DMS79 (cell line): ENCODE results near the gene BBLN.

Experiments used
- DNase-seq: peaks from one replicate; lab custom pipeline; 2025; lab: John Stamatoyannopoulos, UW

Gene BBLN

GRCh38 chr9:128145536-128145935, 14.5 kb upstream of the BBLN start:
- peak; percentile 63 for DNase-seq

DNA sequence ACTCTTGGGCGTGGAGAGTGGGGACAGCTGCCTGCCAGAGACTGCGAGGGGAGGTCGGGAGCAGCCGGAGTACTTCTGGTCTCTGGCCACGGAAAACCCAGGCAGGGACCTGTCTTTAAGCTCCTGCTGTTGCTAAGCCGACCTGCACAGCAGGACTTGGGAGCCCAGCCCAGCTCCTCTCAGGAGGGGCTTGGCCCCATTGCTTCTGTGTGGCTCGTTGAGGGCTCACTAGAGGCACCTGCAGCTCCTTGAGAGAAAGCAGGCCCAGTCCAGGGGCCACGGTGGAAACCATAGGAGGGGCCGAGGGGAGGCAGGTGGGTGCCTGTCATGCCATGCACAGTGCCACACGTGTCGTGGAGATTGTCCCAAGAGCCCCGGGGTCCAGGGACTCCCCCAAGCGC, 14.1 kb upstream of the BBLN start:
- DNase-seq, result peak; percentile 63

DNA sequence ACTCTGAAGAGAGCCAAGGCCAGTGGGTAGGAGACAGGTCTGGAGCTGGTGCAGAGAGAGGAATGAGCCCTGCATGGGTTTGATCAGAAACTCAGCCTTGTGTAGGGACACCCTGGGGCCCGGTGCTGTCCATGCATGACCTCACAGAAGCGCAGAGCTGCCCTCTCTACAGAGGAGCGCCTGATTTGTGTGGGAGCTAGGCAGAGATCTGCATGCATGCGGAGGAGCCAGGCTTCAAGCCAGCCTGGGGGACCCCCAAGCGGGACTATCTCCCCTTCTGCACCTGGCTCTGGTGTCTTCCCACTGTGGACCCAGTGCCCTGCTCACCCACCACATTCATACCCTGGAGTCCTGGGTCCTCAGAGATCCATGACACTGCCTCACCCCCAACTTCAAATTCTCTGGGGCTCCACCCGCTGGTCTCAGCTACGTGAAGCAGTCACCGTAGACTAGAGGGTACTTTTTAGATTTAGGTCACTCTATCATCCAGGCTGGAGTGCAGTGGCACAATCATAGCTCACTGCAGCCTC, 13.4 kb upstream of the BBLN start:
- DNase-seq, result no peak

DNA sequence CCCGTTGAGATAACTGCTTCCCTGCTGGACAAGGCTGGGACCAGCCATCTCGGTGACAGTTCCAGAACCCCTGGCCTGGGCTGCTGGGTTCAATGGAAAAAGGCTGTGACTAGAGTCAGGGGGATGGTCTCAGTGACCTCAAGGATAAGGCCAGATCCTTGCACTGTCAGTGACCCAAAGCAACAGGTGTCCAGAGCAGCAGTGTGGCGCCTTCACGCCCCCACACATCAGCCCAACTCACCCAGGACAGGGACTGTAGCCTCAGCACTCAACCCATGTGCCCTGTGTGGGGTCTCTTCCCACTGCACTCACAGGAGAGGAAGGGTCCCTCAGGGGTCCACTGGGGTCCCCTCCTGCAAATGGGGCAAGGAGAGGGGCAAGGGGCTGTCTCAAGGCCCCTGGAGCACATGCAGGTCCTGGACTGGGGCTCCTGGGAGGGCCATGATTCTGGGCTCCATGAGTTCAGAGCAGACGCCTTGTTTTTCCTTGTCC, 11.5 kb upstream of the BBLN start:
- DNase-seq, result no peak

GRCh38 chr9:128149001-128149701, 10.9 kb upstream of the BBLN start, which contains the start of gene LCN2:
LCN2 (plus strand) TSS chr9:128149453; CDS start chr9:128149526, 73 bp downstream.
- no peak for DNase-seq

- no peak for DNase-seq
Measured at GRCh38 chr9:128149951-128150593, 10.0 kb upstream of the BBLN start.

DNA sequence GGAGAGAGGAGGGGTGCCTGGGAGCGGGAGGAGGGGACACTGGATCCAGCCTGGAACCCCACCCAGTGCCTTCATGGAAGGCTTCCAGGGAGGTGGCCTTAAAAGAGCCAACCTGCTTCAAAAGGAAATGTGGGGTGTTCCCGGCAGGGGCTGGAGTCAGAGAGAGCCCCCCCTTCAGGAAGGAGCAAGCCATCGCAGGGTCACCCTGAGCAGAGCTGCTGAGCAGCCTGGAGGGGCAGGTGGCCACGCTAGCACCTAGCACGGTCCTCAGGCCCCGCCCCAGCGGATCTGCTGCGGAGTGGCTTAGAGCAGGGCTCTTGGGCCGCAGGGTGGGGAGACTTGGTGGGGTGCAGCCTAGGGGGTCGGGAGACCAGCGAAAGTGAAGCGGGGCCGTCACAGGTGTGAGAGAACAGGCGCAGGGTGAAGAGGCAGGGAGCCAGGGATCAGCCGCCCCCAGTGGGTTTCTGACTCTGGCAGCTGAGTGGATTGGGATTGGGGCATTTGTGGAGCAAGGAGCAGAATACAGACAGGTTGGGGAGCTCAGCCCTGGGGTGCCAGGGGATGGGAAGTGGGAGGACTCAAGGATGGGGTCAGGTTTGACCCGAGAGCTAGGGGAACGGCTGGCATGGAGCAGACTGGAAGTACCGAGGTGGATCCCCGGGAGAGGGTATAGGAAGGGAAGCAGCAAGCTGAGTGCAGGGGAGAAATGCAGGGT, 9.3 kb upstream of the BBLN start:
- no peak for DNase-seq

DNA sequence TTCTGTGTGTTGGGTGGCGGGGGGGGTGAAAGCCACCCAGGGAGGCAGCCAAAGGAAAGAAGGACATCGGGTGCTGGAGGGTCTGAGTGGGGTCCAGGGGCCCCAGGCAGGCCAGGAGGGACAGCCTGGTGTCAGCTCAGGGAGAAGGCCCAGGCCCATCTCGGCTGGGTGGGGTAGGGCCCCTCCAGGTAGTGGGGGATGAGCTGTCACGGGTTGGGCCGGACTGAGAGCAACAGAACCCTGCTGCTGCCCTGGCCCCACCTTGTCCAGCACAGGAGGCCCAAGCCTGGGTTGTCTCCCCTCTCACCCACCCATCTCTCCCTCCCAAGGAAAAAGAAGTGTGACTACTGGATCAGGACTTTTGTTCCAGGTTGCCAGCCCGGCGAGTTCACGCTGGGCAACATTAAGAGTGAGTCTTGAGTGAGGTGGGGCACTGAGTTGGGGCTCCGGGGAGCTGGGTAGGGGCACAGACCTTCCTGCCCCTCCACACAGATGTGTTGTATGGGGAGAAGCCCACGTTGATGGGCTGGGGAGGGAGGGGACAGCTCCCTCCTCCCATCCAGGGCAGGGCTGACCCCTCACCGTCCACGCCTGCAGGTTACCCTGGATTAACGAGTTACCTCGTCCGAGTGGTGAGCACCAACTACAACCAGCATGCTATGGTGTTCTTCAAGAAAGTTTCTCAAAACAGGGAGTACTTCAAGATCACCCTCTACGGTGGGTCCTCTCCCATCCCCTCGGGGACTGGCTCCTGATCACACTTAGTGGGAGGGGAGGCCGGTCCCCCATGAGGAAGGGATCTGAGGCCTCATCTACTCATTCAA, 8.5 kb upstream of the BBLN start:
- no peak for DNase-seq

DNA sequence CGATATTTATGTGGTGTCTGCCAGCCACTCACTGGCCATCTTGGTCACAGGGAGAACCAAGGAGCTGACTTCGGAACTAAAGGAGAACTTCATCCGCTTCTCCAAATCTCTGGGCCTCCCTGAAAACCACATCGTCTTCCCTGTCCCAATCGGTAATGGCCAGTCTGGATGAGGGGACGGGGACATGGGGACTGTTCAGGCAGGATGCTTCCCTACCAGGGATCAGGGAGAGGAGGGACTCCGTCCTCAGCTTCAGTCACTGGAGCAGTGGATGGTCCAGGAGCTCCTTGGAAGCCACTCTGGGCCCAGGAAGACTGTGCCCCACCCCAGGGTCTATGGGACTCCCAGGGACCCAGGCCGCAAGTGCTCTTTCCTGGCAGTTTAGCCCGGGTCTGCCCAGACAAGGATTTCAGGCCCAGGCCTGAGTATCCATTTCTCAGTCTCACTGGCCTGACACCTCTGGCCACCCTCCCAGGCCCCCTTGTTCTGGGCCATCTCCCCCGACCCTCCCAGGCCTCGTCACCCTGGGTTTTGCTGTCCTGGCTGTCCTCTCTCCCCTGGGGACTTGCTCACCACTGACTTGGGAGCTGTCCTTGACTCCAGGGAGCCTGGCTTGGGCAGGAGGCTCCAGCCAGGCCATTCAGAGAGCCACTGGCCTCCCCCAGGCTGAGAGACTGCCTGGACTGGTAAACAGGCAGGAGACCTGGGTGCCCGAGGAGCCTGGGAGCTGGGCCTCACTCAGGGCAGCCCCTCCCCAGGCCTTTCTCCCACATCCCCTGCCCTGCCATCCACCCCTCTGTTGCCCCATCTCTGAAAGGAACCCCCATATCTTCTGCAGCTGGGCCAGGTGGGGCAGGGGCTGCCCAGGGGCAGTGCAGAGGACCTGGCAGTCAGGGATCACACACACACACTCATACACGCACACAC, 7.7 kb upstream of the BBLN start:
- no peak for DNase-seq

- no peak for DNase-seq
Measured at GRCh38 chr9:128153060-128153946, 6.8 kb upstream of the BBLN start.

GRCh38 chr9:128153947-128154695, 5.9 kb upstream of the BBLN start:
- no peak for DNase-seq

- DNase-seq, result no peak
Measured at GRCh38 chr9:128155736-128156500, 4.1 kb upstream of the BBLN start.

DNA sequence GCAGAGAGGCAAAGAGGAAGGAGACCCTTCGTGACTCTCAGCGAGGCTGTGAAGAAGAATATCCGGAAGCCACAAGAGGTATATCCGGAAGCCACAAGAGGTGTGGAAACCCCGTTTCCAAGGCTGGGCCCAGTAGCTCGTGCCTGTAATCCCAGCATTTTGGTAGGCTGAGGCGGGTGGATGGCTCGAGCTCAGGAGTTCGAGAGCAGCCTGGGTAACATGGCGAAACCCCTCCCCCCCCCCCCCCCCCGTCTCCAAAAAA, 612 bp upstream of the BBLN start:
- DNase-seq, result no peak

GRCh38 chr9:128160603-128160987, 530 bp downstream of the BBLN start:
- no peak for DNase-seq

DNA sequence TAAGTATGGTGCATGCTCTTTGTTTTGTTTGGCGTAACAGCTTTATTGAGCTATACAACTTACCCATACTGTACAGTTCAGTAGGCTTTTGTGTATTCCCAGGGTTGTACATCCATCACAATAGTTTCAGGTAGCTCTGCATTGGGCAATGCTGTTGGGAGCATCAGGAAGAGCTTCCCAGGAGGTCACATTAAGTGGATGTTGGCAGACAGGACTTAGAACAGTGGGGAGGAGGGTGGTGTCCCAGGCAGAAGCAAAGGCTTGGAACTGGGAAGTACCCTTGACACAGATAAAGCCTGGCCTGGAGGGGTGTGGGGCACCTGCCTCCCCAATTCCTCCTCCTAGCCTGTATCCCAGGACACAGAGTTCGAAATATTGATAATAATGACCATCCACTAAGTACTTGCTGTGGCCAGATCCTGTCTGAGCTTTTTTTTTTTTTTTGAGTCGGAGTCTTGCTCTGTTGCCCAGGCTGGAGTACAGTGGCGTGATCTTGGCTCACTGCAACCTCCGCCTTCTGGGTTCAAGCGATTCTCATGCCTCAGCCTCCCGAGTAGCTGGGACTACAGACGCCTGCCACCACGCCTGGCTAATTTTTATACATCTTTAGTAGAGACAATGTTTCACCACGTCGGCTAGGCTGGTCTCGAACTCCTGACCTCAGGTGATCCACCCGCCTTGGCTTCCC, 1.3 kb downstream of the BBLN start:
- no peak for DNase-seq

- no peak for DNase-seq
Measured at GRCh38 chr9:128162215-128163026, 2.4 kb downstream of the BBLN start.

- no peak for DNase-seq
Measured at GRCh38 chr9:128163027-128163515, 3.0 kb downstream of the BBLN start.
